LHCN-M2 (cell line): Measurements from ENCODE around the gene EIF4G3. TPM values are rescaled to one million over a fixed set of nuclear protein-coding genes. Genes with fewer than 3 reads are reported as not detected.

Experiments used
- DNase-seq: peaks from one replicate; pipeline ENCODE4 v3.0.0-alpha.2; 2012; ENCODE audit warnings: low read depth
- total RNA-seq: library from RNA; depleted of rRNA; stranded (reverse); fragments of >200 nt; gene quantifications from 2 replicates; pipeline ENCODE4 v1.2.3, GENCODE V29; 2014

The EIF4G3 gene
- total RNA-seq, 1 experiment from 2014 or later: 45.8 TPM

DNA sequence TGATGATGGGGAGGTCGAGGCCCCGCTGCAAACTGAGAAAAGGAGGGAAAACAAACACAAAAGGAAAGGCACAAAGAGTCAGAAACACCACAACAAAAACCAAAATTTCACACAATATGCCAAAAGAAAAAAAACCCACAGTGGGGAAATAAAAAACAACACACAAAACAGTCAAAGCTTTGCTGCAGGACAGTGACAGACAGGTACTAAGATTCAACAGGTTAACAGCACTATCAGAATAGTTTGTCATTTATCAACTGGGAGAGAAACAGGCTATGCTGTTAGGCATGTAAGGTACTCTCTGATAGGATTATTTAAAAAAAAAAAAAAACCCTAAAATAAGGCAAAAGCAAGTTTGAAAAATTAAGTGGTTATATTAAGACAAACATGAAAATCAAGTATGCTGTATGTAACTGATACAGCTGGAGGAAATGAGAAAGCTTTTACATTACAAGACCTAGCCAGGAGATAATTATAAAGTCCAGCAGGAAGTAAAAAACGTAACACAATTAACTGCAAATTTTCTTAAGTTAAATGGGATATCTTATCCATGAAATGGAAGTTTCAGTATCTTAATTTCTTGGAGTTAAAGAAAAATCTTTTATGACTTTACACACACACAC lies 179.0 kb downstream of the EIF4G3 start:
- no peak for DNase-seq

GRCh38 chr1:20996554-20996953 lies 180.1 kb downstream of the EIF4G3 start:
- DNase-seq: no peak

- no peak for DNase-seq
Measured at GRCh38 chr1:20993716-20994575, 182.8 kb downstream of the EIF4G3 start.

DNA sequence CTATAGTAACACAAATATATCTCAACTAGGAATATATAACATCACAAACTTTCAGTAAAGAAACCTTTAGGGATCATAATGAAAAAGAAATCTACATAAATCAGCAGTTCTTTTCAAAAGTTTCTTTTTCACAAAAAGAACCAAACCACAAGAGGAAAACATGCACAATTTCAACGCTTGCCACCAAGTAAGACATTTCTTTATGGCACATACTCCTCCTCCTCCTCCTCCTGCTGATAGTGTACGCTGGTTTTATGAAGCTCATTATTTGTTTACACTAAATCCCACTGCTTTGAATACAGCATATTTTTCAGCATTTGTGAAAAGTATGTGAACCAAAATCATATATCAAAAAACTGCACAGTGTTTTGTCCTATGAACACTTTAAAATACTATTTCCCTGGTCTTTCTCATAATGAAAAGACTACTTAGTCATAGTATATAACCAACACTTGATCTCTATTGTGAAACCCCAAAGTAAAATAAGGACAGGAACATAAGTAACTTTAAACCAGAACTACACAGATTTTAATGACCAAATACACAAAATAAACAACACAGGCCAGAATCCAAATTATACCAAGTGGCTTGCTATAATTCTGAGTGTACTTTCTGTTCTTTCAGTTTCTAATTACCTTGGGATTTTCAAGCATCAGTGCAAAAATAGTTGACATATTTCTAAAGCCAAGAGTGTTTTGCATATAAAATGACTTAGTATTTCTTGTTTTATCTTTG lies 184.2 kb downstream of the EIF4G3 start:
- peak; percentile 80 for DNase-seq

GRCh38 chr1:20988943-20989342 lies 187.8 kb downstream of the EIF4G3 start:
- no peak for DNase-seq

DNA sequence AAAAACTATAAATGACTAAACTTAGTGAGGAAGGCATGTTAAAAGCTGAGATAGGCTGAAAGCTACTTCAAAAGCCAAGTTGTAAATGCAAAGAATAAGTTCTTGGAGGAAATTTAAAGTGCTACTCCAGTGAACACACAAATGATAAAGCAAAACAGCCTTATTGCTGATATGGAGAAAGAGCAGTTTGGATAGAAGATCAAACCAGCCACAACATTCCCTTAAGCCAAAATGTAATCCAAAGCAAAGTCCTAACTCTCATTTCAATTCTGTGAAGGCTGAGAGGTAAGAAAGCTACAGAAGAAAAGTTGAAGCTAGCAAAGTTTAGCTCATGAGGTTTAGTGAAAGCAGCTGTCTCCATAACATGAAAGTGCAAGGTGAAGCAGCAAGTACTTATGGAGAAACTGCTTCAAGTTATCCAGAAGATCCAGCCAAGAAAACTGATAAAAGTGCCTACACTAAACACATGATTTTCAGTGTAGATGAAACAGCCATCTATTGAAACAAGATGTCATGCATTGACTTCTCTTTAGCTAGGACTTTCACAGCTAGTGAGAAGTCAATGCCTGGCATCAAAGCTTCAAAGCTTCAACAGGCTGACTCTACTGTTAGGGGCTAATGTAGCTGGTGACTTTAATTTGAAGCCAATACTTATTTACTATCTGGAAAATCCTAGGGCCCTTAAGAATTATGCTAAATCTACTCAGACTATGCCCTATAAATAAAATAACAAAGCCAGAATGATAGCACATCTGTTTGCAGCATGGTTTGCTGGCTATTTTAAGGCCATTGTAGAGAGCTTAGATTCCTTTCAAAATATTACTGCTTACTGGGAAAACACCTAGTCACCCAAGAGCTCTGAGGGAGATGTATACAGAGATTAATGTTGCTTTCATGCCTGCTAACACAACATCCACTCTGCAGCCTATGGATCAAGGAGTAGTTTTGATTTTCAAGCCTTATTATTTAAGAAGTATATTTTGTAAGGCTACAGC lies 188.6 kb downstream of the EIF4G3 start:
- DNase-seq: no peak

GRCh38 chr1:20983297-20983889 lies 193.3 kb downstream of the EIF4G3 start:
- no peak for DNase-seq

- DNase-seq: no peak
Measured at GRCh38 chr1:20982316-20982715, 194.4 kb downstream of the EIF4G3 start.

GRCh38 chr1:20981915-20982314 lies 194.8 kb downstream of the EIF4G3 start:
- peak; percentile 44 for DNase-seq

DNA sequence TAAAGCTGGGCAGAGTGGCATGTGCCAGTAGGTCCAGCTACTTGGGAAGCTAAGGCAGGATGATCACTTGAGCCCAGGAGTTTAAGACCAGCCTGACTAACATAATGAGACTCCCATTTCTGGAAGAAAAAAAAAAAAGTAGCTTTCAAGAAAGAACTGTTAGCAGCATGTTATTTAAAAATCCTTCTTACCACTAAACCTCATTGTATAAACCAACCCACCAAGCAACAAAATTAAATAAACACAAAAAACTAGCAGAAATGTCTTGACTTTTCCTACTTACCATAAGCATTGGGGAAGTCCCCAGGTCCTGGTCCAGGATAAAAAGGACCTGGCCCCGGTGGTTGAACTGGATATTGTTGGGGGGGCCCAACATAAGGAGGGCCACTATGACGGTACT lies 196.6 kb downstream of the EIF4G3 start:
- no peak for DNase-seq

GRCh38 chr1:20978413-20978812 lies 198.3 kb downstream of the EIF4G3 start:
- no peak for DNase-seq

DNA sequence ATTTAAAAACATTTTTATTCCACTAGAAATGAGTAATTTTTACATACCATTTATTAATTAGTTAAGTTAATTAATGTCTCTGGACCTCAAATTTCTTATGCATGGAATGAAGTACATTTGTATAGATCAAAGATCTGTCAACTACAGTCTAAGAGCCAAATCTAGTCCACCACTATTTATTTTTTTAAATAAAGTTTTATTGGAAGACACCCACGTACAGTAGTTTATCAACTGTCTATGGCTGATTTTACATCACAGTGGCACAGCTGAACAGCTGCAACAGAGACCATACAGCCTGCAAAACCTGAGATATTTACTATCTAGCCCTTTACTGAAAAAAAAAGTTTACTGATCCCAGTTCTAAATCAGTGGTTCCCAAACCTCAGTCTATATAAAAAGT lies 201.0 kb downstream of the EIF4G3 start:
- no peak for DNase-seq

- no peak for DNase-seq
Measured at GRCh38 chr1:20974951-20975350, 201.7 kb downstream of the EIF4G3 start.

DNA sequence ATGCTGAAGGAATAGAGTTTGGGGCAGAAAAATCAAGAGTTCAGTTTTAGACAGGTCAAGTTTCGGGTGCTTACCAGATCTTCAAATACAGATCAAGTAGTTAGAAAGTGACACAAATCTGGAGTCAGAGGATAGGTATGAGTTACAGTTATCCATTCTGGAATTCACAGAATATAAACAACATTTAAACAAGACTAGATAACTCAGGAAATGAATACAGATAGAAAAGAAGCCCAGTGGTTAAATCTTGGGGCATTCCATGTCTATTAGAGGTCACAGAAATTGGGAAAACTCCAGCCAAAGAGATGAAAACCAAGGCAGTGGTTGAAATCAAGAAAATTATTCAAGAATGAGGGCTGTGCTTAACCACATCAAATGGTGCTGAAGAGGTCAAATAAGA lies 202.6 kb downstream of the EIF4G3 start:
- peak; percentile 55 for DNase-seq

- DNase-seq: no peak
Measured at GRCh38 chr1:20972855-20973254, 203.8 kb downstream of the EIF4G3 start.

- DNase-seq: no peak
Measured at GRCh38 chr1:20964540-20965484, 211.9 kb downstream of the EIF4G3 start.

DNA sequence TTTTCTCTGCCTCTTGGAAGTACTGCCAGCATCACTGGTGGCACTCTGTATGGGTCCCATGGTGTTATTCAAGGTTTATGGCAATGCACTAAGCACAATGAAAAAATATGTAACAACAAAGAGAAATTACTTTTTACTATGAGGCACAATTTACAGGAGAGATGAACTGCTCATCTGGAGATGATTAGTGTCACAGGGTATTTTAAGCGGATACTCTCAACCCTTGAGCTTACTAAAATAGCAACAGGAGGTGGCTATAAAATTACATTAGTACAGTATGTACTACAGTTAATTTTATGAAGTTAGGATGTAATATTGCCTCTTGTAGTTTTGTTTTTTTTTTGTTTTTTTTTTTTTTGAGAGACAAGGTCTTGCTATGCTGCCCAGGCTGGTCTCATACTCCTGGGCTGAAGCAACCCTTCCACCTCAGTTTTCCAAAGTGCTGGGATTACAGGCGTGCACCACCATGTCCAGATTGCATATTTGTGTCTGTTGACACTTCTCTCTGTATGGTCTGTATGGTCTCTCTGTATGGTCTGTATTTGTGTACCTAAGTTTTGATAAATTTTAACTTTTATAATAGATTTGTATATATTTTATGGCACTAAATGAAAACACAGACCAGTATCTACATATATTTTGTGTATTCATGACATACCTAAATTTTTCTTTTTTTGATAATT lies 214.0 kb downstream of the EIF4G3 start:
- peak; percentile 61 for DNase-seq

- DNase-seq: no peak
Measured at GRCh38 chr1:20958430-20958829, 218.3 kb downstream of the EIF4G3 start.

DNA sequence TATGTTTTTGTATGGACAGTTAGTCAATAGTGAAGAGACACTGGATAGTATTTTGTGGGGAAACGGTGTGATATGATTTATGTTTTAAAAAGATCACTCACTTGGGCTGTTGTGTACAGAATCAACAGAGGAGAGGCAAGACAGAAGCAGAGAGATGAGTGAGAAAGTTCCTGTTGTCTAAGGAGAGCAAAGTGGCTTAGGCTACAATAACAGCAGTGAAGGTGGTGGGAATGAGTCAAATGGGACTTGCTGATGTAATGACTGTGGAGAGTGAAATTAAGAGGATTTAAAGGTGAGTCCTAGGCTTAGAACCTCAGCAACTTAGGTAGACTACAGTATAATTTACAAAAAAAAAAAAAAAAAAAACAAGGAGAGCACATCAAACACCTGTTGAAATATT lies 220.4 kb downstream of the EIF4G3 start:
- DNase-seq: no peak
